B cell (primary cell): ENCODE results near the gene PTPN6. TPM values are rescaled to one million over a fixed set of nuclear protein-coding genes. Genes with fewer than 3 reads are reported as not detected.

Experiments used
- ATAC-seq: fragments of 200-7000 bp; cut with Tn5 transposase; one replicate; pipeline ENCODE4 v1.10.0; 2021; ENCODE audit warnings: low read depth, mild to moderate bottlenecking, moderate number of reproducible peaks, moderate library complexity
- CTCF ChIA-PET: fragments of 350-600 bp; sonication (Branson Sonifier 250); formaldehyde crosslinking; loops from one replicate; lab custom pipeline; 2021; ENCODE audit warnings: antibody characterized with exemption, inconsistent platforms; lab: Charles Lee
- POLR2A ChIA-PET: fragments of 350-600 bp; sonication (Branson Sonifier 250); formaldehyde crosslinking; loops from one replicate; lab custom pipeline; 2021; ENCODE audit warnings: antibody characterized with exemption; lab: Charles Lee
- DNase-seq: peaks from one replicate; pipeline ENCODE4 v3.0.0; 2013
- H2AFZ ChIP-seq: 2 replicates; pipeline ENCODE4 v1.6.1; 2012; ENCODE audit warnings: mild to moderate bottlenecking, low read depth, low read length; ENCODE audit not compliant: insufficient read depth, poor library complexity, severe bottlenecking
- H3K27ac ChIP-seq, 2 donors: 1 replicate in 1 of 2; 2 replicates in 1 of 2; pipeline ENCODE4 v1.5.1; 2012 to 2013; ENCODE audit warnings: low read length in 2 of 2, mild to moderate bottlenecking in 2 of 2, moderate library complexity in 1 of 2
- H3K27me3 ChIP-seq, 4 experiments: fragments of 200-600 bp in 1 of 4; sonication (generic) in 1 of 4; replicated peaks in 1 of 4; 1 replicate in 2 of 4; 2 replicates in 2 of 4; pipeline versions ENCODE4 v1.6.1 to v1.7.0; 2013 to 2016; ENCODE audit warnings: low read length in 3 of 4, mild to moderate bottlenecking in 2 of 4, mixed read lengths in 1 of 4, moderate library complexity in 1 of 4; ENCODE audit not compliant: insufficient read depth in 4 of 4, control insufficient read depth in 3 of 4; ENCODE audit errors: control extremely low read depth in 1 of 4
- H3K36me3 ChIP-seq, 2 experiments: replicated peaks in 1 of 2; 1 replicate in 1 of 2; 2 replicates in 1 of 2; pipeline versions ENCODE4 v1.6.1 to v1.7.1; 2013; ENCODE audit warnings: low read length in 1 of 2; ENCODE audit not compliant: insufficient read depth in 2 of 2, control insufficient read depth in 1 of 2; ENCODE audit errors: control extremely low read depth in 1 of 2, extremely low read depth in 1 of 2
- H3K4me1 ChIP-seq, 2 donors: fragments of 200-600 bp in 1 of 2; sonication (generic) in 1 of 2; 1 replicate in 1 of 2; 2 replicates in 1 of 2; pipeline versions ENCODE4 v1.5.1 to v1.6.1; 2013 to 2017; ENCODE audit warnings: low read length in 2 of 2; ENCODE audit not compliant: control insufficient read depth in 2 of 2, insufficient read depth in 2 of 2
- H3K4me2 ChIP-seq: replicated peaks from 2 replicates; pipeline ENCODE3; 2012; ENCODE audit warnings: mild to moderate bottlenecking, low read depth, low read length; ENCODE audit not compliant: poor library complexity, severe bottlenecking
- H3K4me3 ChIP-seq, 5 experiments: fragments of 200-600 bp in 1 of 5; sonication (generic) in 1 of 5; 1 replicate in 3 of 5; 2 replicates in 2 of 5; pipeline versions ENCODE4 v1.5.1 to v1.7.0; 2011 to 2016; ENCODE audit warnings: low read length in 4 of 5, mild to moderate bottlenecking in 4 of 5, low read depth in 2 of 5, control low read depth in 1 of 5, moderate library complexity in 1 of 5; ENCODE audit not compliant: insufficient read depth in 1 of 5; ENCODE audit errors: control extremely low read depth in 1 of 5, extremely low read depth in 1 of 5
- H3K79me2 ChIP-seq: fragments of 200-600 bp; sonication (generic); one replicate; pipeline ENCODE4 v1.6.0; 2016; ENCODE audit warnings: low read length; ENCODE audit not compliant: control insufficient read depth, insufficient read depth
- H3K9ac ChIP-seq: fragments of 200-600 bp; sonication (generic); 2 replicates; pipeline ENCODE4 v1.6.1; 2017; ENCODE audit warnings: mild to moderate bottlenecking, low read length, moderate library complexity
- H3K9me3 ChIP-seq, 3 donors: one replicate each; pipeline versions ENCODE4 v1.6.1 to v1.7.1; 2013; ENCODE audit warnings: low read length in 2 of 3; ENCODE audit not compliant: control insufficient read depth in 2 of 3, insufficient read depth in 1 of 3; ENCODE audit errors: control extremely low read depth in 1 of 3
- H4K20me1 ChIP-seq: 2 replicates; pipeline ENCODE4 v1.6.0; 2012; ENCODE audit warnings: mild to moderate bottlenecking, low read length; ENCODE audit not compliant: insufficient read depth, control insufficient read depth, poor library complexity, severe bottlenecking
- H3K27ac Mint-ChIP-seq: one replicate; pipeline ENCODE4 v1.8.0; 2021; ENCODE audit warnings: mixed read lengths
- H3K27me3 Mint-ChIP-seq: one replicate; pipeline ENCODE4 v1.8.0; 2021; ENCODE audit warnings: mixed read lengths
- H3K4me1 Mint-ChIP-seq: one replicate; pipeline ENCODE4 v1.8.0; 2021; ENCODE audit warnings: mixed read lengths
- H3K4me3 Mint-ChIP-seq: one replicate; pipeline ENCODE4 v1.8.0; 2021; ENCODE audit warnings: mixed read lengths
- H3K9me3 Mint-ChIP-seq: one replicate; pipeline ENCODE4 v1.8.0; 2022; ENCODE audit warnings: mixed read lengths; ENCODE audit not compliant: insufficient read depth
- EZH2 ChIP-seq: IDR thresholded peaks from 2 replicates; pipeline ENCODE4 v1.6.1; 2012; ENCODE audit warnings: borderline replicate concordance, low read depth, mild to moderate bottlenecking, moderate library complexity, low read length; ENCODE audit not compliant: insufficient read depth, poor library complexity, severe bottlenecking
- WGBS: methylation state at CpG from one replicate; pipeline ENCODE4 v1.1.5; 2013; ENCODE audit warnings: missing lambda C conversion rate; ENCODE audit not compliant: insufficient coverage; 5-methylcytosine and 5-hydroxymethylcytosine counted together
- intact Hi-C: fragments of 100-400 bp; cut with micrococcal nuclease; formaldehyde crosslinking; loops from one replicate; pipeline ENCODE4 v1.10.0; 2022
- polyA plus RNA-seq: library from polyadenylated mRNA; depleted of rRNA; stranded (reverse); fragments of >200 nt; gene quantifications from 2 replicates; pipeline ENCODE4 v1.2.3, GENCODE V29; 2012
- total RNA-seq, 2 donors: library from RNA; stranded (reverse); fragments of 120-200 nt in 1 of 2; gene quantifications; 1 replicate in 1 of 2; 2 replicates in 1 of 2; pipeline versions ENCODE4 v1.2.3 to v1.2.4, GENCODE V29; 2013 to 2022
- TF ChIP-seq, protein P1 (sequence below): fragments of 200-600 bp; IDR thresholded peaks from one replicate; pipeline ENCODE4 v1.8.0; 2022; ENCODE audit warnings: antibody characterized with exemption, mild to moderate bottlenecking

Gene PTPN6
- total and polyA plus RNA-seq, 2 donors (not counting 1 experiment from before 2014, with no cell fraction given) = 312 to 874 TPM

DNA sequence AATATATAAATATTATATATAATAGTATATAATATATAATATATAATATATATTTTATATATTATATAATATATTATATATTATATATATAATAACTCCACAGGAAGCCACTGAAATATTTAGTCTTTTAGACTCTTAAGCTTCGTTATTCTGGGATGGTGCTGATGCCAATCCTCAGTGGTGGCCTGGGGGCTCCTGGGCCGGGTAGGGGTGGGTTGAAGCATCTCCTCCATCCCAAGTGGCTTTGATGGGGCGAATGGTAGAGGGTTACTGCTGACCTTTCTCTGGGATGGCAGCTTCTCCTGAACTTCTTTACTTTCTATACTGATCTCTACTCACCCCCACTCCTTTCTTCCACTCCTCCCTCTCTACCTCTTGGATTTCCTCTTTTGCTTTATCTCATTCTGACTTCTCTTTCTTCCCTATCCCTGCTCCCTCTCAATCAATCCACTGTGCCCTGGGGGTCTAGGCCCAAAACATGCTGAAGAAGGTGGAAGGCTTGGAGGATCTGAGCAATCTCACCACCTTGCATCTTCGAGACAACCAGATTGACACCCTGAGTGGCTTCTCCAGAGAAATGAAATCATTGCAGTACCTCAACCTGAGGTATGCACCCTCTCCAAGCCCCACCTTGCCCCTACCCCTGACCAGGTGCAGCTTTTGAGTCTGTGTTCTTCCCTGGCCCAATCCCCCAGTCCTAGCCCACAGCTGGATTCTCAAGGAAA, 41.6 kb upstream of the PTPN6 start:
- H3K79me2 ChIP-seq = no peaks in the 10 kb centered on the region
- peaks cover 14% of the 10 kb centered on the region for H3K4me1 Mint-ChIP-seq
- no peaks in the 10 kb centered on the region for H3K9me3 Mint-ChIP-seq
- WGBS = 100% methylated on average over 1 of the region's 4 CpGs
- no peaks in the 10 kb centered on the region for H4K20me1 ChIP-seq
- no peak for ATAC-seq
- no peak overlapping the region for H3K4me2 ChIP-seq
- no peak overlapping the region for H3K4me3 ChIP-seq
- no peak overlapping the region for H3K27ac Mint-ChIP-seq
- H2AFZ ChIP-seq = no peak overlapping the region
- ChIA-PET POLR2A (interaction anchor here (2.0 kb wide), 1 partner anchor 18 kb away, joined by 4 read pairs; no protein-coding TSS in a partner anchor), CTCF (interaction anchor here (1.3 to 6.9 kb wide), 2 partner anchors 16 to 36 kb away, joined by 6 to 33 read pairs; partner anchors contain the start of gene SPSB2)
- TF ChIP-seq, protein P1, sequence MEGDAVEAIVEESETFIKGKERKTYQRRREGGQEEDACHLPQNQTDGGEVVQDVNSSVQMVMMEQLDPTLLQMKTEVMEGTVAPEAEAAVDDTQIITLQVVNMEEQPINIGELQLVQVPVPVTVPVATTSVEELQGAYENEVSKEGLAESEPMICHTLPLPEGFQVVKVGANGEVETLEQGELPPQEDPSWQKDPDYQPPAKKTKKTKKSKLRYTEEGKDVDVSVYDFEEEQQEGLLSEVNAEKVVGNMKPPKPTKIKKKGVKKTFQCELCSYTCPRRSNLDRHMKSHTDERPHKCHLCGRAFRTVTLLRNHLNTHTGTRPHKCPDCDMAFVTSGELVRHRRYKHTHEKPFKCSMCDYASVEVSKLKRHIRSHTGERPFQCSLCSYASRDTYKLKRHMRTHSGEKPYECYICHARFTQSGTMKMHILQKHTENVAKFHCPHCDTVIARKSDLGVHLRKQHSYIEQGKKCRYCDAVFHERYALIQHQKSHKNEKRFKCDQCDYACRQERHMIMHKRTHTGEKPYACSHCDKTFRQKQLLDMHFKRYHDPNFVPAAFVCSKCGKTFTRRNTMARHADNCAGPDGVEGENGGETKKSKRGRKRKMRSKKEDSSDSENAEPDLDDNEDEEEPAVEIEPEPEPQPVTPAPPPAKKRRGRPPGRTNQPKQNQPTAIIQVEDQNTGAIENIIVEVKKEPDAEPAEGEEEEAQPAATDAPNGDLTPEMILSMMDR = no peak
- no peak for TF ChIP-seq EZH2
- intact Hi-C loops = no loop called here
- no peak overlapping the region for H3K27ac ChIP-seq
- DNase-seq = no peak
- H3K9me3 ChIP-seq = no peaks in the 10 kb centered on the region
- H3K36me3 ChIP-seq = peaks cover 0 to 6% of the 10 kb centered on the region in 2 experiments
- H3K27me3 Mint-ChIP-seq = no peaks in the 10 kb centered on the region
- peaks cover 10 to 16% of the 10 kb centered on the region in 2 donors for H3K4me1 ChIP-seq
- peaks cover 0 to 3% (median 1%) of the 10 kb centered on the region in 4 experiments for H3K27me3 ChIP-seq
- H3K4me3 Mint-ChIP-seq = no peak overlapping the region
- no peak overlapping the region for H3K9ac ChIP-seq
